Endothelial cell of umbilical vein (primary cell): ENCODE measurements around the gene RRH.

ENCODE experiments used
- EZH2 ChIP-seq: IDR thresholded peaks from 2 replicates; pipeline ENCODE4 v1.6.1; 2012; ENCODE audit warnings: borderline replicate concordance, low read depth, mild to moderate bottlenecking, moderate library complexity, low read length, inconsistent platforms; ENCODE audit not compliant: severe bottlenecking
- POLR2A ChIP-seq: IDR thresholded peaks from 2 replicates; pipeline ENCODE4 v1.6.1; 2012; ENCODE audit warnings: low read depth, mild to moderate bottlenecking, control low read depth, low read length
- POLR2AphosphoS5 ChIP-seq: IDR thresholded peaks from 2 replicates; pipeline ENCODE4 v1.6.1; 2012; ENCODE audit warnings: low read depth, mild to moderate bottlenecking, control low read depth, low read length, moderate library complexity; ENCODE audit not compliant: insufficient read depth
- TF ChIP-seq, protein P1 (sequence below), 2 donors: IDR thresholded peaks; 1 replicate in 1 of 2; 2 replicates in 1 of 2; pipeline ENCODE4 v1.5.1; 2011; ENCODE audit warnings: low read length in 2 of 2, mild to moderate bottlenecking in 2 of 2, moderate library complexity in 2 of 2, control low read depth in 1 of 2, inconsistent platforms in 1 of 2, low read depth in 1 of 2; ENCODE audit not compliant: insufficient read depth in 1 of 2; ENCODE audit errors: extremely low read depth in 1 of 2

DNA sequence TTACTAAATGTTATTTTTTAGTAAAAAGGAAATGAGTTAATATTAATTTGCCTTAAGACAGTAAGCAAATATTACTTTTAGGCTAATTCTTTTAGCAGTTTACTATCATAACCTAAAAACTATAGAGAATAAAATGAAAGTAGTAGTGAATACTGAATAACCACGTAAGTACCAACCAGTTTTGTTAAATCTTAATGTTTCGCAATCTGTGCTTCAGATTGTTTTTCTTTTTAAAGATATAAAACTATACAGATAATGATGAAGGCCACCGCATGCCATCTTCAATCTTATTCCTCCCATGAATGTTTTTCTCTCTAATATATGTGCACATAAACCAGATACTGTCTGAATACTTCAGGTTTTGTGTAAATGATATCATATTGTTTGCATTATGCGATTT lies 6.0 kb downstream of the RRH start:
- TF ChIP-seq, protein P1, sequence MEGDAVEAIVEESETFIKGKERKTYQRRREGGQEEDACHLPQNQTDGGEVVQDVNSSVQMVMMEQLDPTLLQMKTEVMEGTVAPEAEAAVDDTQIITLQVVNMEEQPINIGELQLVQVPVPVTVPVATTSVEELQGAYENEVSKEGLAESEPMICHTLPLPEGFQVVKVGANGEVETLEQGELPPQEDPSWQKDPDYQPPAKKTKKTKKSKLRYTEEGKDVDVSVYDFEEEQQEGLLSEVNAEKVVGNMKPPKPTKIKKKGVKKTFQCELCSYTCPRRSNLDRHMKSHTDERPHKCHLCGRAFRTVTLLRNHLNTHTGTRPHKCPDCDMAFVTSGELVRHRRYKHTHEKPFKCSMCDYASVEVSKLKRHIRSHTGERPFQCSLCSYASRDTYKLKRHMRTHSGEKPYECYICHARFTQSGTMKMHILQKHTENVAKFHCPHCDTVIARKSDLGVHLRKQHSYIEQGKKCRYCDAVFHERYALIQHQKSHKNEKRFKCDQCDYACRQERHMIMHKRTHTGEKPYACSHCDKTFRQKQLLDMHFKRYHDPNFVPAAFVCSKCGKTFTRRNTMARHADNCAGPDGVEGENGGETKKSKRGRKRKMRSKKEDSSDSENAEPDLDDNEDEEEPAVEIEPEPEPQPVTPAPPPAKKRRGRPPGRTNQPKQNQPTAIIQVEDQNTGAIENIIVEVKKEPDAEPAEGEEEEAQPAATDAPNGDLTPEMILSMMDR (IDR thresholded peaks at IDR 0.05; ENCODE audit: extremely low read depth in 1 of 2, insufficient read depth in 1 of 2, low read depth in 1 of 2, low read length in 2 of 2): no peak
- no peak for TF ChIP-seq EZH2
- TF ChIP-seq POLR2A: no peak
- no peak for TF ChIP-seq POLR2AphosphoS5
